GM10248 (cell line): Measurements from ENCODE around the gene CCDC102A.

ENCODE experiments used
- CTCF ChIA-PET: fragments of 300-600 bp; sonication (Branson Sonifier 250); formaldehyde crosslinking; extraction: SDS; loops from one replicate; lab custom pipeline; 2021; ENCODE audit warnings: antibody characterized with exemption; lab: Yijun Ruan, JAX
- POLR2A ChIA-PET: fragments of 350-650 bp; sonication (Branson Sonifier 250); formaldehyde crosslinking; extraction: SDS; loops from one replicate; lab custom pipeline; 2020; ENCODE audit warnings: antibody characterized with exemption; lab: Yijun Ruan, JAX
- DNase-seq: peaks from one replicate; pipeline ENCODE4 v3.0.0; 2012; ENCODE audit errors: extremely low spot score
- TF ChIP-seq, protein P1 (sequence below): IDR thresholded peaks from 2 replicates; pipeline ENCODE4 v1.5.1; 2012; ENCODE audit warnings: mild to moderate bottlenecking, low read depth; ENCODE audit errors: extremely low read depth, missing control alignments, control extremely low read depth

The CCDC102A gene

DNA sequence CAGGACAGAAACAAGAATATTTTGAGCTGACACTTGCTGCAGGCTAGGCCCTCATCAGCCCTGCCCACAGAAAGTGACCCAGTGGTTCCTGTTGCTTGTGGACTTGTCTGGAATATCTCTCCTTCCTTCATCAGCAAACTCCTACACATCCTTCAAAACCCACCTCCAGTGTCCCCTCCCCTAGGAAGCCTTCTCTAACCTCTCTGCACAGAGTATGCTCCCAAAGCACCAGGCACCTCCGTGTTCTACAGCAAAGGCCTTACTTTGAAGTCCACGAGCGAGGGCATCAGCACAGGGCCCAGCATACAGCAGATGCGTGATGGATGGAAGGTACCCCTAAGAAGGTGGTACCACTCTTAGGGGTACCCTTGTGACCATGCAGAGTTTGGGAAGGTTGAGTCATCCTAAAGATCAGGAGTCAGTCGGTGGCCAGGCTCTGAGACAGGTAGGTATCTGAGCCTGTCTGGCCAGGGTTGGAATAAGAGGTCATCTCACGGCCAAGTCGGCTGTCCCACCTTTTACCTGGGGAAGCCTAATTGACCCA, 2.0 kb downstream of the CCDC102A start:
- ChIA-PET POLR2A (interaction anchor here (0.6 kb wide), 1 partner anchor 48 kb away, joined by 3 read pairs; no protein-coding TSS in a partner anchor), CTCF (interaction anchor here (0.7 to 1.8 kb wide), 3 partner anchors 12 to 47 kb away, joined by 3 to 7 read pairs (median 5); no protein-coding TSS in a partner anchor)

DNA sequence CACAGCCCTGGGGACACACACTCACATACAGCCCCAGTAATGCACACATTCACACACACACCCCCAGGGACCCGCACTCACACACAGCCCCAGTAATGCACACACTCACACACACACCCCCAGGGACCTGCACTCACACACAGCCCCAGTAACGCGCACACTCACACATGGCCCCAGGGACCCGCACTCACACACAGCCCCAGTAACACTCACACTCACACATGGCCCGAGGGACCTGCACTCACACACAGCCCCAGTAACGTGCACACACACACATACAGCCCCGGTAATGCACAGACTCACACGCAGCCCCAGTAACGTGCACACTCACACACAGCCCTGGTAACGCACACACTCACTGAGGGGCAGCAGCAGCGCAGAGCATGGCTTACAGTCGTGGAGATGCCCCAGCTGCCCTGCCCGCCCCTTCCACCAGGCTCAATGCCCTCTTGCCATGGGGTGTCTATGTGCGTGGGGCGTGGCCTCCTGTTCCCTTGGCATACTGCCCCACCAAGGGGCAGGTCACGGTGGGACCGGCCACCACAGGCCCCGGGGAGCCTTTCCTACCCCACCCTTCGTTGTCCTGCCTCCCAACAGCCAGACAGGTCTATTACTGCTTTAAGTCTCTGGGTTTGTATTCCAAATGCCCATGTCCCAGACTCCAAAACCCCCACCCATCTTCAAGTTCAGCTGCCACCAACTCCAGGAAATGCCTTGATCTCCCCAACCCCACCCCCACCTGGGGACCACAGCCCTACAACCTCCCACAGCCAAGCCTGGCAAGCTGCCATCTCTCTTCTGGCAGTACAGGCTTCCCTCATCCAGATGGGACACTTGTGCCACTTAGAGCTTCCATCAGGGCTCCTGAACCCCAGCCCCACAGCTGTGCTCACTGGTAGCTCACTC, 2.7 kb downstream of the CCDC102A start:
- POLR2A ChIA-PET: interaction anchor here (0.6 kb wide), 1 partner anchor 49 kb away, joined by 3 read pairs; no protein-coding TSS in a partner anchor
- DNase-seq: peak; percentile 14
- CTCF ChIA-PET: interaction anchor here (0.7 to 3.0 kb wide), 3 partner anchors 11 to 14 kb away, joined by 3 to 10 read pairs (median 7); no protein-coding TSS in a partner anchor
- TF ChIP-seq, protein P1, sequence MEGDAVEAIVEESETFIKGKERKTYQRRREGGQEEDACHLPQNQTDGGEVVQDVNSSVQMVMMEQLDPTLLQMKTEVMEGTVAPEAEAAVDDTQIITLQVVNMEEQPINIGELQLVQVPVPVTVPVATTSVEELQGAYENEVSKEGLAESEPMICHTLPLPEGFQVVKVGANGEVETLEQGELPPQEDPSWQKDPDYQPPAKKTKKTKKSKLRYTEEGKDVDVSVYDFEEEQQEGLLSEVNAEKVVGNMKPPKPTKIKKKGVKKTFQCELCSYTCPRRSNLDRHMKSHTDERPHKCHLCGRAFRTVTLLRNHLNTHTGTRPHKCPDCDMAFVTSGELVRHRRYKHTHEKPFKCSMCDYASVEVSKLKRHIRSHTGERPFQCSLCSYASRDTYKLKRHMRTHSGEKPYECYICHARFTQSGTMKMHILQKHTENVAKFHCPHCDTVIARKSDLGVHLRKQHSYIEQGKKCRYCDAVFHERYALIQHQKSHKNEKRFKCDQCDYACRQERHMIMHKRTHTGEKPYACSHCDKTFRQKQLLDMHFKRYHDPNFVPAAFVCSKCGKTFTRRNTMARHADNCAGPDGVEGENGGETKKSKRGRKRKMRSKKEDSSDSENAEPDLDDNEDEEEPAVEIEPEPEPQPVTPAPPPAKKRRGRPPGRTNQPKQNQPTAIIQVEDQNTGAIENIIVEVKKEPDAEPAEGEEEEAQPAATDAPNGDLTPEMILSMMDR: no peak

More for the DNA sequence above, 2.0 kb downstream of the CCDC102A start:
- TF ChIP-seq, protein P1: no peak
- no peak for DNase-seq

DNA sequence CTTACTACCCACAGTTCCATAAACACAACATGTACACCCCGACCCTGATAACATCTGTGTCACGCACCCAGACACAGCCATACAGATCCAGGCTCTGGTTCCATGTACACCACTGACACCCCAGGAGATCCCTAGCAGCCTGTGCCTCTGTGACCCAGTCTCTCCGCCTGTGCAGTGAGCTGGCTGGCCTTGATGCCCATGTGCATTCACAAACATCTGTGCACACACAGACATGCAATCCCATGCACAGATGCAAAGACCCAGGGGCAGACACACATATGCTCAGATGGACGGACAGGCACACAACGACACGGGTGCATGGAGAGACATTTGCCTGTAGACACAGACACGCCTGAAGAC, 4.1 kb downstream of the CCDC102A start:
- TF ChIP-seq, protein P1: no peak
- peak; percentile 8 for DNase-seq
- CTCF ChIA-PET: interaction anchor here (1.7 to 3.0 kb wide), 3 partner anchors 9 to 55 kb away, joined by 4 to 10 read pairs (median 10); no protein-coding TSS in a partner anchor
- POLR2A ChIA-PET: no interaction called here

DNA sequence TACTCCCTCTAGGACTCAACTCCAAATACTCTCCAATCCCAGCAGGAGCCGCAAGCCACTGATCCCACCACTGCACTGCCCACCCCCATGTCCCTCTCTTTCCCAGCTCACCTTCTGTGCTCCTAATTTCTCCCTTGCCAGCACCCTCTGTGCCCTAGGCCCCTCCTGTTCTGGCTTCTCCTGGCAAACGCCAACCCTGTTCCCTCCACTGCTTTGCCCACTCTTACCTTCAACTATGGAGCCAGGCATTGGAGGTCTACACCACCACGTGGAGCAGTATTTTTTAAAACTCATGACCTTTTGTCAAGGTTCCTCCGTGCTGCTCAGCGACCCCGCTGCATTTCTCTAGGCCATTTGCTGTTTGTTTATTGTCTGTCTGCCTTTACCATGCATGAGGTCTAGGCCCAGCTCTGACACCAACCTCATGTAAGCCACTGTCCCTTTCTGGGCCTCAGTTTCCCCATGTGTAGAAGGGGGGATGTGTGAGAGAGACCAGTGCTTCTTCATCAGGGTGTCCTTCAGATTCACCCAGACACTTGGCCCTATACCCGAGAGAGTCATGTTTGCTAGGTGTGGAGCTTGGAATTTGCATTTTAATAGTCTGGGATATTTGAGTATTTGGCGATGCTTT, 4.6 kb downstream of the CCDC102A start:
- TF ChIP-seq, protein P1: no peak
- no peak for DNase-seq
- ChIA-PET CTCF (interaction anchor here (0.7 to 3.0 kb wide), 5 partner anchors 9 to 69 kb away, joined by 3 to 10 read pairs (median 4); no protein-coding TSS in a partner anchor), POLR2A (no interaction called here)

DNA sequence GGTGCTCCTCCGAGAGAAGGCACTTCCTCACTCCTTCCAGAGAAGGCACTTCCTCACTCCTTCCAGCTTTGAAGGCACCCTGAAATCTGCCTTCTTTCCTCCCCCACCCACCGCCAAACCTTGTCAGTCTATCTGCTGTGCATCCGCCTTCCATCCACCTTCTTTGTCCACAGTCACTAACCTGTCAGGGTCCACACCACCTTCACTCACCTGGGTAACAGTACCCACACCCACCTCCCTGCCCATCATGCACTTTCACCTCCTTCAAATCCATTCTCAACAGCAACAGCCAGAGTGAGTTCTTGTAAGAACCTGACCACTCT, 5.2 kb downstream of the CCDC102A start:
- POLR2A ChIA-PET: no interaction called here
- CTCF ChIA-PET: interaction anchor here (0.7 to 3.0 kb wide), 5 partner anchors 8 to 70 kb away, joined by 3 to 10 read pairs (median 4); no protein-coding TSS in a partner anchor
- TF ChIP-seq, protein P1: no peak
- peak; percentile 6 for DNase-seq
